ENCODE data around the gene SEMA3E. TPM values are rescaled to one million over a fixed set of nuclear protein-coding genes. Genes with fewer than 3 reads are reported as not detected.

The SEMA3E gene
- total and polyA plus RNA-seq, 4 experiments from 2014 or later: not detected

- Histone ChIP-seq H3K36me3 (ENCODE audit: insufficient read depth, low read length) (no peaks in the 10 kb centered on the region), H3K27me3 (ENCODE audit: insufficient read depth, low read length) (no peaks in the 10 kb centered on the region), H3K27ac (ENCODE audit: low read depth, low read length) (no peak overlapping the region), H3K4me3 (ENCODE audit: low read length in 2 of 2) (no peak overlapping the region), H3K4me1 (ENCODE audit: insufficient read depth, low read length) (no peaks in the 10 kb centered on the region), H3K9me3 (ENCODE audit: control insufficient read depth in 1 of 2, low read length in 2 of 2) (no peaks in the 10 kb centered on the region)
- POLR2A ChIA-PET (ENCODE audit: partially characterized antibody): no interaction called here
- H3K9me3 Mint-ChIP-seq: peaks cover 0 to 16% (median 4%) of the 10 kb centered on the region in 8 donors
- no peak overlapping the region for H3K27ac Mint-ChIP-seq
- intact Hi-C loops (cut with micrococcal nuclease): no loop called here
- no peaks in the 10 kb centered on the region for H3K36me3 Mint-ChIP-seq
- no peak for DNase-seq
- H3K27me3 Mint-ChIP-seq: peaks cover 0 to 2% of the 10 kb centered on the region in 2 donors
- H3K4me3 Mint-ChIP-seq: no peak overlapping the region
- no peaks in the 10 kb centered on the region for H3K4me1 Mint-ChIP-seq
- CTCF ChIA-PET (ENCODE audit: partially characterized antibody): no interaction called here
These were observed 37.2 kb downstream of the SEMA3E start for GRCh38 chr7:83611776-83612175.

DNA sequence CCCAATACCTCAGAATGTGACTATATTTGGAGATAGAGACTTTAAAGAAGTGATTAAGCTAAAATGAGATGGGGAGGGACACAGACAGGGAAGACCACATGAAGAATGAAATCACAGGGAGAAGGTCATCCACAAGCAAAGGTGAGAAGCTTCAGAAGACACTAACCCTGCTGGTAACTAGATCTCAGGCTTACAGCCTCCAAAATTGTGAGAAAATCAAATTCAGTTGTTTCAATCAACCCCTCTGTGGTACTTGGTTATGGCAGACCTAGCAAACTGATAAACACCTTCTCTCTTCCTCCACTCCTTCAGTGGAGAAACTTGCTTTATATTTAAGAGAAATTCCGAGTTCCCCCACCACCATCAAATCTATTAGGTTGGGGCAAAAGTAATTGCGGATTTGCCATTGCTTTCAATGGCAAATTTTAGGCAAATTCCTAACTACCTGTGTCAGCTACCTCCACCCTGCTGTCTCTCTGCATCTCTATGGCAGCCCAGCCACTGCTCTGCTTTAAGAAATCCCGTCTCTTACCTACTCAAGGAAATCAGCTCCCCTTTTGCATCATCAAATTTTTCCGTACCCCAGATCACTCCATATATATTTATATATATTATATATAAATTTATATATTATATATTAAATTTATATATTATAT is 38.2 kb downstream of the SEMA3E start:
- Mint-ChIP-seq H3K27ac (no peak overlapping the region), H3K4me1 (no peaks in the 10 kb centered on the region), H3K36me3 (no peaks in the 10 kb centered on the region), H3K9me3 (peaks cover 0 to 19% (median 4%) of the 10 kb centered on the region in 8 donors), H3K4me3 (no peak overlapping the region), H3K27me3 (peaks cover 0 to 2% of the 10 kb centered on the region in 2 donors)
- CTCF ChIA-PET (ENCODE audit: partially characterized antibody): no interaction called here
- intact Hi-C loops (cut with micrococcal nuclease): no loop called here
- no peak overlapping the region for H3K4me3 ChIP-seq (ENCODE audit: low read length in 2 of 2)
- H3K36me3 ChIP-seq (ENCODE audit: insufficient read depth, low read length): no peaks in the 10 kb centered on the region
- no peaks in the 10 kb centered on the region for H3K27me3 ChIP-seq (ENCODE audit: insufficient read depth, low read length)
- POLR2A ChIA-PET (ENCODE audit: partially characterized antibody): no interaction called here
- H3K9me3 ChIP-seq (ENCODE audit: control insufficient read depth in 1 of 2, low read length in 2 of 2): no peaks in the 10 kb centered on the region
- no peak for DNase-seq
- no peak overlapping the region for H3K27ac ChIP-seq (ENCODE audit: low read depth, low read length)
- no peaks in the 10 kb centered on the region for H3K4me1 ChIP-seq (ENCODE audit: insufficient read depth, low read length)

GRCh38 chr7:83608716-83609115 is 40.2 kb downstream of the SEMA3E start:
- DNase-seq: no peak
- H3K27ac ChIP-seq (ENCODE audit: low read depth, low read length): no peak overlapping the region
- ChIA-PET CTCF (ENCODE audit: partially characterized antibody) (no interaction called here), POLR2A (ENCODE audit: partially characterized antibody) (no interaction called here)
- no peaks in the 10 kb centered on the region for H3K4me1 Mint-ChIP-seq
- H3K27ac Mint-ChIP-seq: no peak overlapping the region
- intact Hi-C loops (cut with micrococcal nuclease): no loop called here
- H3K27me3 Mint-ChIP-seq: peaks cover 0 to 2% of the 10 kb centered on the region in 2 donors
- no peaks in the 10 kb centered on the region for H3K9me3 ChIP-seq (ENCODE audit: control insufficient read depth in 1 of 2, low read length in 2 of 2)
- peaks cover 0 to 23% (median 4%) of the 10 kb centered on the region in 8 donors for H3K9me3 Mint-ChIP-seq
- H3K36me3 Mint-ChIP-seq: no peaks in the 10 kb centered on the region
- no peak overlapping the region for H3K4me3 ChIP-seq (ENCODE audit: low read length in 2 of 2)
- no peak overlapping the region for H3K4me3 Mint-ChIP-seq
- no peaks in the 10 kb centered on the region for H3K36me3 ChIP-seq (ENCODE audit: insufficient read depth, low read length)
- H3K27me3 ChIP-seq (ENCODE audit: insufficient read depth, low read length): no peaks in the 10 kb centered on the region
- no peaks in the 10 kb centered on the region for H3K4me1 ChIP-seq (ENCODE audit: insufficient read depth, low read length)

DNA sequence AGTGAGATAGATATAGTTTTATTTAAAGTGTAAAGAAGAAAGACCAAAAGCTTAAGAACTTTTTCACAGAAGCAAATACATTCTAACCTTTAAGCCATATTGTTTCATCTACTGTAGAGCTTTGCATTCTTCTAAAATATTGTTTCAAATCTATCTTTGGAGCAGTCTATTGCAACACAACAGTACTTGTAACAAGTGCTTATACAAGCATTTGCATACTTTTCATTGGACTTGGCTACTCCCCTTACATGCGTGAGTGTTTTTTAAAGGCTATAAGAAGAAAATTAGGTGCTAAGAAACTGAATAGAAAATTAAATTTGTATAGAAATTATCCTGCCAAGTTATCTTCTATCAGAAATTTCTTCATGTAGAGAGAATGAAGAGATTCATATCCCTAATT is 45.3 kb downstream of the SEMA3E start:
- Mint-ChIP-seq H3K4me3 (no peak overlapping the region), H3K9me3 (peaks cover 0 to 31% (median 5%) of the 10 kb centered on the region in 8 donors), H3K27ac (no peak overlapping the region), H3K36me3 (no peaks in the 10 kb centered on the region), H3K4me1 (no peaks in the 10 kb centered on the region), H3K27me3 (peaks cover 0 to 2% of the 10 kb centered on the region in 2 donors)
- CTCF ChIA-PET (ENCODE audit: partially characterized antibody): no interaction called here
- Histone ChIP-seq H3K4me3 (ENCODE audit: low read length in 2 of 2) (no peak overlapping the region), H3K27ac (ENCODE audit: low read depth, low read length) (no peak overlapping the region), H3K27me3 (ENCODE audit: insufficient read depth, low read length) (no peaks in the 10 kb centered on the region), H3K9me3 (ENCODE audit: control insufficient read depth in 1 of 2, low read length in 2 of 2) (no peaks in the 10 kb centered on the region), H3K36me3 (ENCODE audit: insufficient read depth, low read length) (no peaks in the 10 kb centered on the region), H3K4me1 (ENCODE audit: insufficient read depth, low read length) (no peaks in the 10 kb centered on the region)
- POLR2A ChIA-PET (ENCODE audit: partially characterized antibody): no interaction called here
- intact Hi-C loops (cut with micrococcal nuclease): no loop called here
- no peak for DNase-seq

GRCh38 chr7:83599131-83599530 is 49.8 kb downstream of the SEMA3E start:
- Mint-ChIP-seq H3K36me3 (no peaks in the 10 kb centered on the region), H3K4me3 (no peak overlapping the region), H3K27ac (no peak overlapping the region), H3K9me3 (peaks cover 0 to 18% (median 4%) of the 10 kb centered on the region in 8 donors), H3K27me3 (no peaks in the 10 kb centered on the region), H3K4me1 (no peaks in the 10 kb centered on the region)
- H3K36me3 ChIP-seq (ENCODE audit: insufficient read depth, low read length): no peaks in the 10 kb centered on the region
- H3K4me3 ChIP-seq (ENCODE audit: low read length in 2 of 2): no peak overlapping the region
- no peak for DNase-seq
- H3K4me1 ChIP-seq (ENCODE audit: insufficient read depth, low read length): no peaks in the 10 kb centered on the region
- H3K27me3 ChIP-seq (ENCODE audit: insufficient read depth, low read length): no peaks in the 10 kb centered on the region
- intact Hi-C loops (cut with micrococcal nuclease): no loop called here
- CTCF ChIA-PET (ENCODE audit: partially characterized antibody): no interaction called here
- no peaks in the 10 kb centered on the region for H3K9me3 ChIP-seq (ENCODE audit: control insufficient read depth in 1 of 2, low read length in 2 of 2)
- no peak overlapping the region for H3K27ac ChIP-seq (ENCODE audit: low read depth, low read length)
- POLR2A ChIA-PET (ENCODE audit: partially characterized antibody): no interaction called here

DNA sequence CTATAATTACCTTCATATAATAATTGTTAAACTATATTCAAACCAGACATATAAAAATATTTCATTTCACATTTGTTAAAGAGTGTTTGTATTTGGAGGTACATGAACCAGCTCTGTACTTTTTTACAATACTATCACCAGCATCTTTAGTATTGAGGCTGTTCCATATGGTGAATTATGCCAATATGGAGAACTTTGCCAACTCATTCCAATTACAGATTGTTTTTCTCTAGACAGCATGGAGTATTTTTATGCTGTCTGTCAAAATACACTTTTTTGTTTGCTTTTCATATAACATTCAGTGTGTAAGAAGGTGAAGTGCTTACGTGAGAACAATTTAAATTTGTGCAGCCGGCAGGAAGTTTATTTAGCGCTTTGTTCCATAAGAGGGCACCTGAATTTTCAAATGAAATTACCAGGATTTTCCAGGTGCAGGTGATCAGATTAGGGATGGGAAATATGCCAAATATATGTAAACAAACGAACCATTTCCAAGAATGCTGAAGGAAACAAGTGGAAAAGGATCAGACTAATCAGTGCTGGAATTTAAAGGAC is 54.9 kb downstream of the SEMA3E start:
- intact Hi-C loops (cut with micrococcal nuclease): no loop called here
- no peaks in the 10 kb centered on the region for H3K27me3 Mint-ChIP-seq
- H3K4me1 ChIP-seq (ENCODE audit: insufficient read depth, low read length): no peaks in the 10 kb centered on the region
- H3K27me3 ChIP-seq (ENCODE audit: insufficient read depth, low read length): no peaks in the 10 kb centered on the region
- no peaks in the 10 kb centered on the region for H3K36me3 Mint-ChIP-seq
- H3K4me3 ChIP-seq (ENCODE audit: low read length in 2 of 2): no peak overlapping the region
- DNase-seq: no peak
- H3K27ac ChIP-seq (ENCODE audit: low read depth, low read length): no peak overlapping the region
- no peak overlapping the region for H3K27ac Mint-ChIP-seq
- H3K4me3 Mint-ChIP-seq: no peak overlapping the region
- no peaks in the 10 kb centered on the region for H3K9me3 ChIP-seq (ENCODE audit: control insufficient read depth in 1 of 2, low read length in 2 of 2)
- H3K9me3 Mint-ChIP-seq: peaks cover 0 to 12% (median 3%) of the 10 kb centered on the region in 8 donors
- ChIA-PET CTCF (ENCODE audit: partially characterized antibody) (no interaction called here), POLR2A (ENCODE audit: partially characterized antibody) (no interaction called here)
- no peaks in the 10 kb centered on the region for H3K36me3 ChIP-seq (ENCODE audit: insufficient read depth, low read length)
- H3K4me1 Mint-ChIP-seq: no peaks in the 10 kb centered on the region

- no peak for DNase-seq
- H3K9me3 Mint-ChIP-seq: peaks cover 0 to 10% (median 5%) of the 10 kb centered on the region in 8 donors
- intact Hi-C loops (cut with micrococcal nuclease): no loop called here
- CTCF ChIA-PET (ENCODE audit: partially characterized antibody): no interaction called here
- Histone ChIP-seq H3K27me3 (ENCODE audit: insufficient read depth, low read length) (no peaks in the 10 kb centered on the region), H3K4me3 (ENCODE audit: low read length in 2 of 2) (no peak overlapping the region), H3K4me1 (ENCODE audit: insufficient read depth, low read length) (no peaks in the 10 kb centered on the region), H3K27ac (ENCODE audit: low read depth, low read length) (no peak overlapping the region), H3K9me3 (ENCODE audit: control insufficient read depth in 1 of 2, low read length in 2 of 2) (no peaks in the 10 kb centered on the region), H3K36me3 (ENCODE audit: insufficient read depth, low read length) (no peaks in the 10 kb centered on the region)
- no peaks in the 10 kb centered on the region for H3K27me3 Mint-ChIP-seq
- POLR2A ChIA-PET (ENCODE audit: partially characterized antibody): no interaction called here
- no peak overlapping the region for H3K27ac Mint-ChIP-seq
- no peak overlapping the region for H3K4me3 Mint-ChIP-seq
- H3K4me1 Mint-ChIP-seq: no peaks in the 10 kb centered on the region
- no peaks in the 10 kb centered on the region for H3K36me3 Mint-ChIP-seq
These were observed 60.2 kb downstream of the SEMA3E start for GRCh38 chr7:83588602-83589240.
